ENCODE data around the gene KBTBD7.

DNA sequence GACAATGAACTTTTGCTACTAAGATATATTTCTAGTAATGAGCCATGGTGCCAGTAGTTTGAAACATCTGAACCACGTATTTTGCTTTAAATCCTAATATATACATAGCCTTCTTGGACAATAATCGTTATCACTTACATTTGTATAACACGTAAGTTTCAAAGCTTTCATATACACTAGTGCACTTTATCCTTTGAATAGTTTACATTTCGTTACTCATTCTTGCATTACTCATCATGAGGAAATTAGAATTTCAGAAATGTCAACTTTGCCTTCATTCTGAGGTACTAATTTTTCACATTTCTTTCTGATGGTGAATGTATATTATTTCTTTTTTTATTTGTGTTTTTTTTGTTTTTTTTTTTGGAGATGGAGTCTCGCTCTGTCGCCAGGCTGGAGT is 5.8 kb downstream of the KBTBD7 start:
- TF ChIP-seq, protein P1, sequence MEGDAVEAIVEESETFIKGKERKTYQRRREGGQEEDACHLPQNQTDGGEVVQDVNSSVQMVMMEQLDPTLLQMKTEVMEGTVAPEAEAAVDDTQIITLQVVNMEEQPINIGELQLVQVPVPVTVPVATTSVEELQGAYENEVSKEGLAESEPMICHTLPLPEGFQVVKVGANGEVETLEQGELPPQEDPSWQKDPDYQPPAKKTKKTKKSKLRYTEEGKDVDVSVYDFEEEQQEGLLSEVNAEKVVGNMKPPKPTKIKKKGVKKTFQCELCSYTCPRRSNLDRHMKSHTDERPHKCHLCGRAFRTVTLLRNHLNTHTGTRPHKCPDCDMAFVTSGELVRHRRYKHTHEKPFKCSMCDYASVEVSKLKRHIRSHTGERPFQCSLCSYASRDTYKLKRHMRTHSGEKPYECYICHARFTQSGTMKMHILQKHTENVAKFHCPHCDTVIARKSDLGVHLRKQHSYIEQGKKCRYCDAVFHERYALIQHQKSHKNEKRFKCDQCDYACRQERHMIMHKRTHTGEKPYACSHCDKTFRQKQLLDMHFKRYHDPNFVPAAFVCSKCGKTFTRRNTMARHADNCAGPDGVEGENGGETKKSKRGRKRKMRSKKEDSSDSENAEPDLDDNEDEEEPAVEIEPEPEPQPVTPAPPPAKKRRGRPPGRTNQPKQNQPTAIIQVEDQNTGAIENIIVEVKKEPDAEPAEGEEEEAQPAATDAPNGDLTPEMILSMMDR (conservative IDR thresholded peaks at IDR 0.05; ENCODE audit: low read depth in 2 of 2): no peak
- no peak for TF ChIP-seq EZH2phosphoT487 (IDR thresholded peaks at IDR 0.05; ENCODE audit: unreplicated experiment)
- no peak for TF ChIP-seq EZH2 (IDR thresholded peaks at IDR 0.05; ENCODE audit: low read depth, unreplicated experiment)
- no peak for TF ChIP-seq CREB1 (CRISPR knock-in tag; IDR thresholded peaks at IDR 0.05; ENCODE audit: low read depth)
- TF ChIP-seq POLR2AphosphoS5 (IDR thresholded peaks at IDR 0.05; ENCODE audit: low read depth): no peak
